ENCODE data around the gene DSC2.
"Not testable (repeated sequence)": the region's sequence is repeated elsewhere in the genome, so short reads cannot be mapped to it uniquely, and the experiment has no call there.

The DSC2 gene

DNA sequence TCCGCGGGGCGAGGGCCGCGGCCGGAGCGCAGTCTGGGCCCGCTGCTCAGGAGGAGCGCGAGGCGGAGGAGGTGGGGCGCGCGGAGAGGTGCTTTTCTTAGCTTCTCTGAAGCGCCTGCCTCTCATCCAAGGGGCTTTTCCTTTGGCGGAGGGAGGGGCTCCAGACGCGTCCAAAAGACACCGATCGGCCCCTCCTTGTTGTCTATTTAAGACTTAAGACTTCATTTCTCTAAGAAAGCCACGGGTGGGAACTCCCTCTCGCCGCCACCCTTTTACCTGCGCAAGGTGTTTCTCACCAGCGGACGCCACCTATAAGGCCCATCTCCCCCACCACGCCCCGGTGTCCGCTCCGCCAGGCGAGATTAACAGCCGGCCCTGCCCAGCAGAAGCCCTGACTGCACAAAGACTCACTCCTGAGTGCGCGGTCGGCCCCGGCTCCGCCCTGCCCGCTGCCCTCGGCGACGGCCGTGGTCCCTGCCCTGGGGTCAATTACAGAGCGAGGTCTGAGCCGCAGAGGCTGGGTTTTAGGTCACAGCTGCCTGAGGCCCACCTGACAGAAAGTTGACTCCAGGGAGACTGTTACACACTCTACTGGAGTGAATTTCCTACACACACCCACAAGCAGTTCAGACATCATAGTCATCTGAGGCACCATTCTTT is at the start of gene DSC2:
Gene DSC2 (minus strand): TSS at position 397 of the 660 bp plus-strand sequence. CDS start 450 bp downstream, outside the sequence.
- DNase-seq (ENCODE audit: low read depth in 2 of 2): no peak

DNA sequence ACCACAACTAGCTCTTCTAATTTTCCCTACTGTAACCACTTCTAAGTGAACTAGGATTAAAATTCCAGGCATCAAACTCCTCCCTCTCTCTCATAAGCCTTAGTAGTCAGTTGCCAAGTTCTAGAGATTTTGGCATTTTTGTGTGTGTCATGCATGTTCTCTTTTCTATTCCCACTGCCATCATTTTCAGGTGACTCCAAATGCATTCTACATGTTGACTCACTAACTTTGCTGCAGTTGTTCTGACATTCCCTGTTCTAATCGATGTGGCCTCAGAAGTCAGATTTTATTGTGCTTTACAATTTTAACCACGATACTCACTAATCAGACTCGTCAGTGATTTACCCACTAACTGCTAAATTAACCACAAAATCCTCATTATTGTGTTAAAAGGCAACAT is 47.1 kb upstream of the DSC2 start:
- no peak for DNase-seq (ENCODE audit: low read depth in 2 of 2)

DNA sequence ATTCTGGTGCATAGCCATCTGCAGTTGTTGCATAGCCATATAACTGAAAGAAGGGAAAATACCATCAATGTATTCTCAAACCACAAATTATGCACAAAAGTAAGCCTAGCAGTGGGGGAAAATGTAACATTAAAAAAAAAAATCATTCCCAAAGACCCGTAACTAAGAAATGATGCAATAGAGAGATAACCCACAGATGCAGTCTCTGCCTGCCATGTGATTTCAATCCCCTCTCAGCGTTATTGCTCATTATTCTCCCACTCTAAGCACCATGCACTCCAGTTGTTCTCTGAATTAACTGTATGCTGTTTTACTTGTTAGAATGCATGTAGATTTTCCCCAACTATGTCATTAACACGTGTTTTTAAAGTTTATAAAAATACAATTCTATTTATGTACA is 46.4 kb upstream of the DSC2 start:
- no peak for DNase-seq (ENCODE audit: low read depth in 2 of 2)

DNA sequence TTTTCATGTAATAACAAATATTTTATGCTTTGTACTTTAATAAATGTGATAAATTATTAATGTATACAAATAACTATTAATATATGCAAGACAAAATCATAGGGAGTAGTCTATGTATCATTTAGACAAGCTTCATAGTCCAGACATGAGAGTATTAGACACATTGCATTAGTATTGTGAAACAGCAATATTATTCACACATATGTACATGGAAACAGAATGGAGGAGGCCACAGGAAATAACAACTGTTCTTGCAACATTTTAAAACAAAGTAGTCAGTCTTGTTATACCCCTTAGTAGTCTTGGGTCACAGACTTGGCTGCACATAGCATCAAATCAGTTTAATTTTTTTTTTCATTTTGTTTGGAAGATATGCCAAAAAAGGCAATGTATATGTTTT is 44.6 kb upstream of the DSC2 start:
- DNase-seq (ENCODE audit: low read depth in 2 of 2): no peak

DNA sequence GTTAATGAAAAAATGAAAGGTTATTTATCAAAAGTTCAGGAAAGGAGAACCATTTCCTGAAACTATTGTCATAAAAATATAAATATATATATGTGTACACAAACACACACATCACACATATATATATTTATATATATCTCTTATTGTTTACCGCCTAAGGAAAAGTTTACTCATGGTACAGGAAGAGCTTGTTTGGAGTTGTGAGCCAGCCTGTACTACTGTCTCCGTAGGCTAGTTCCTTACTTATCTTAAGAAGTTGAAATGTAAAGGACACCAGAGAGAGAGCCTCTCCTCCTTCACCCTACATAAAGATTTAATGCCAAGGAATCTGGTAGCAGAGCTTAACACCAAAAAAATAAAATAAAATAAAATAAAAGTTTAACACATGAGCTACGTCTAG is 40.8 kb upstream of the DSC2 start:
- no peak for DNase-seq (ENCODE audit: low read depth in 2 of 2)

DNA sequence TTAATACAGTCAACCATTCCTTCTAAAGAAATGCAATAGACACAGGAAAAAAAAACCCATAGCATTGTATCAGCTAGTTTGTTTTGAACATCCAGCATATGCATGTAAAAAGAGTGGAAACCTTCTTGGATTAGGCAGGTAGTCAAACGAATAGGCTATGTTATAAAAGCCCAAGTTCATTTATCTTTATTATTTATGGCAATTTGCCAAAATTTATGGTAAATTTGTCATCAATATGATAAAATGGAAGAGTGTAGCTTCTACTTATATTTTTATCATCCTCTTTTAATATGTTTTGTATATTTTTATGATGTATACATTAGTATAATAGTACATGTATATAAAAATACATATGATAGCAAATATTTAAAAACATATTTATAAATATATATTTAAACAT is 36.5 kb upstream of the DSC2 start:
- no peak for DNase-seq (ENCODE audit: low read depth in 2 of 2)

DNA sequence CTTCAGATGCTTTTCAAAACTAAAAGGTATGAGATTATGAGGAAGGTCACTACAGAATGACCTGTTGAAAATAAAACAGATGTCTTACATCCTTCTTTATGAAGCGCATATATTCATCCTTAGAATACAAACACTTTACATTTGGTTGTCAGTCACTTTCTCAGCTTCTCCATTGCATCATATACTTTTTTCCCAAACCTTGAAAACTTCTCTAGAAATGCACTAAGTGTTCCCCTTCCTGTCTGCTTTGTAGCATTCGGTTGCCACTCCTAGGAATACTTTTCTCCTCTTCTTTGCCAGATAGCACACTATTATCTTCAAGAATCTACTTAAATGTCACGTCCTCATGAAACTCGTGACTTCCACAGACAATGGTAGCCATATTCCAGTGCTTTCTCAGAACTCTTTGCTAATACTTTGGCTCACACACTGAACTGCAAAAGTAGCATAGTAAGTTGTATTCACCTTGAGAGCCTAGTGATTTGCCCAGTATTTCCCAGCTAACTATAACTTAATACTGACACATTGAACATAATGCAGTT is 32.8 kb upstream of the DSC2 start:
- no peak for DNase-seq (ENCODE audit: low read depth in 2 of 2)

DNA sequence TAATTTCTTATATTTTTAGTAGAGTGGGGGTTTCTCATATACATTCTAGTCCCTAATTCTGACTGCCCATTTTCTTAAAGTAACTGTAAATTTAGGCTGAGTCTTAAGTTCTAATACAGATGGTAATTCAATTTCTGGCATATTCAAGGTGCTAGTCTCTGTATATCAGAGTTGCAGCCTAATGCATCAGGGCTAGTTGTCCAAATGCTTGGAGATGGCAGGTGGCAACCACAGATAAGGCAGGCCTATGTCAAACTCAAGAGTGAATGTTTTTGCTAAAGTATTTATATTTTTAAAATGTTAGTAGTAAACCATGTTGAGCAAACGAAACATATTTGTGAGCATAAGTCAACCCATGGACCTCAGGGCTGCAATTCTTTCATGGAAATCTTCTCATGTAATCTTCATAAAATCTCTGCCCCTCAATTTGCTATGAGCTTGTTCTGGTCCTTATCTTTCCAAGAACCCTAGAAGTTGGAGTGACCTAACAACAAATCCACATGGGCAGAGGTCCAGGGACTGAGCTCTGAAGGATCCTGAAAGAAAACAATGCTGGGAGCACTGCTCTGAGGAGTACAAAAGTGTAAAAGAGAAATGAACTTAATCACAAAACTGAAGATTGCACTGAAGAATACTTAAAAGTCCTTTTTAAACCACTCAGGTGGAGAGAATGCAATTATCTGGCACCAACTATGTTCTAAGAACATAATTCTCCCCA is 27.3 kb upstream of the DSC2 start:
- no peak for DNase-seq (ENCODE audit: low read depth in 2 of 2)

DNA sequence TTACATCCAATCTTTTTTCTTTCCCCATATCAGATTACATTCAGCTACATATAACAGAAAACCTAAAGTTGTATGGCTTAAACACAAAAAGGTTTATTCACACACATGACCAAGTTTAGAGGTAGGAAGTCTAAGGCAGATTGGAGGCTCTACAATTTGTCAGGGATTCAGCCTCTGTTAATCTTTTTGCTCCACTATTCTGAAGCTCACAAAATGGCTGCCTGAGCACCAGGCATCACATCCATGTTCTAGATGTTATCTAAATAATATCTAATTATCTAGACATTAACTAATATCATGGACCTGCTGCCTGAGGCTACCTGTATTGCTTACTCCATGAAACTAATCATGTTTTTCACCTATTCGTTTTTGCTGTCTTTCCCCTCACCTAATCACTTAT is 23.7 kb upstream of the DSC2 start:
- DNase-seq (ENCODE audit: low read depth in 2 of 2): no peak

DNA sequence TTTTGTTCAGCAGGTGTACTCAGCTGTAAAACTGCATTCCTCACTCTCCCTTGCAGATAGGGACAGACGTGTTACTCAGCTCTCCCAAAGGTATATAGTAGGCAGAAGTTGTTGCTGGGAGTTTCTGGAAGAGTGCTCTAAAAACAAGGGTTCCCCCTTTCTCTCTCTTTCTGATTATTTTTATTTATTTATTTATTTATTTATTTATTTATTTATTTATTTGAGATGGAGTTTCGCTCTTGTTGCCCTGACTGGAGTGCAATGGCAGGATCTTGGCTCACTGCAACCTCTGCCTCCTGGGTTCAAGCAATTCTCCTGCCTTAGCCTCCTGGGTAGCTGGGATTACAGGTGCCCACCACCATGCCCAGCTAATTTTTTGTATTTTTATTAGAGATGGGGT is 20.9 kb upstream of the DSC2 start:
- not testable (repeated sequence) for DNase-seq (ENCODE audit: low read depth in 2 of 2)

DNA sequence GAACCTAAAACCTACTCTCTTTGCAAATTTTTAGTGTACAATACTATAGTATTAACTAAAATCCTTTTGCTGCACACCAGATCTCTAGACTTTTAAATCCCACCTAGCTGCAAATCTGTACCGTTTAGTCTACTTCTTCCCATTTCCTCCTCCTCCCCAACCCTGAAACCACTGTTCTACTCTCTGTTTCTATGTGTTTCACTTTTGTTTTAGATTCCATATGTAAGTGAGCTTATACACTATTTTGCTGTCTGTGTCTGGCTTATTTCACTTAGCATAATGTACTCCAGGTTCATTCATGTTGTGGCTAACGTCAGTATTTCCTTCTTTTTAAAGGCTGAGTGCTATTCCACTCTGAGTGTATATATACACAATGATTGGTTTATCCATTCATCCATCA is 18.4 kb upstream of the DSC2 start:
- DNase-seq (ENCODE audit: low read depth in 2 of 2): no peak

DNA sequence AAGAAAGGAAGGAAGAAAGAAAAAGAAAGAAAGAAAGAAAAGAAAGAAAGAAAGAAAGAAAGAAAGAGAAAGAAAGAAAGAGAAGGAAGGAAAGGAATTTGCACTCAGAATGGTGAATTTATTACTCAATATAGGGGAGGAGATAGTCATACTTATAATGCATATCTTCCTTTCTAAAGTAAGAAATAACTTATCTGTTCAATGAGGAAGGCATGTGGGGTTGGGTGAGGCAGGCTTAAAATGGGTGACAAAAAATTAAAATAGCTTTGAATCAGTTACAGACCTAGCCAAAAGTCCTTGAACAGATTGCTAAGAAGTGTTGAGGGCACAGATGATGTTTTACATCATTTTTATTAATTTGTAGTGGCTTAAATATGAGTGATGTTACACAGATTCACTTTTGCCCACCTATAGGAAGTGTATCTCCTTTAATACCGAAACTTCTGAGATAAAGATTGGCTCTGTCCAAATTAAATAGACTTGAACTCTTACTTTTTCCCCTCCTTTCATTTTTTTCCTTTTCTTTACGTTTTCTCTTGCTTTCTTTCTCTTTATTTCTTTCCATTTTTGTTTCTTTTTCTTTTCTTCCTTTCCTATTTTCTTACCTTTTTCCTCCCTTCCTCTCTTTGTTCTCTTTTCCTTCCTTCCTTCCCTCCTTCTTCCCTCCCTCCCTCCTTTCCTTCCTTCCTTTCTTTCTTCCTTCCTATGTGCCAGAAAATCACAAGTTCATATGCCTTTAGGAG is 14.8 kb upstream of the DSC2 start:
- no peak for DNase-seq (ENCODE audit: low read depth in 2 of 2)

DNA sequence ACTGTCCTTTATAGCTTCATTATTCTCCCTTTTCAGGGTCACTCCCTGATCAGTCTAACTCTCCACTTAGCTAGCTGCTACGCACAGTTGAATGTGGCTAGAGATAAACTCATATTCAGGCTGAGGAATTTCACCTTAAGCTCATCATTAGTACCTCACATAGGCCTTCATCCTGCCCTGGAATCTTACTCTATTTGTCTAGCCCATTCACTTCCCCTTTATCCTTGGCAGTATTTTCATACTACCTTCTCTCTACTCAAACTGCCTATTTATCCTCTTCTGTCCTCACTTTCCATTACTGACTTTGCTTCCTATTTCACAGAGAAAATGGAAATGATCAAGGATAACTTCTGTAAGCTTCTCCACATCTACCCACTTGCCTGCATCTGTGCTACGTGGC is 10.6 kb upstream of the DSC2 start:
- DNase-seq (ENCODE audit: low read depth in 2 of 2): no peak

DNA sequence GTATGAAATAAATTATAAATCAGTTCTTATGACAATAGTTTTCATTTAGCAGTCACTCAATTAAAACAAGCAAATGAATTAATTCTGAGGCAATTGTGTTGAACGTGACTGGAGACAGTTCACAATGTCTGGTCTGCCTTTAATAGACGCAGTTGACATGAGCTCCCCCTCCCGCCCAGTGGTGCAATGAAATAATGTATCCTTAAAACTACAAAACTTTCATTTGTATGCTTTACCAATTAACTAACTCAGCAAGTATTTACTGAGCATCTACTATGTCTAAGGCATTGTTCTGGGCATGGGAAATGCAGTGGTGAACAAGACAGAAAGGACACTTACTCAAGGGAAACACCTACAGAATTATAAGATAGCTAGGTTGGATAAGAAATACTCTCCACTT is 3.5 kb upstream of the DSC2 start:
- DNase-seq (ENCODE audit: low read depth in 2 of 2): no peak

DNA sequence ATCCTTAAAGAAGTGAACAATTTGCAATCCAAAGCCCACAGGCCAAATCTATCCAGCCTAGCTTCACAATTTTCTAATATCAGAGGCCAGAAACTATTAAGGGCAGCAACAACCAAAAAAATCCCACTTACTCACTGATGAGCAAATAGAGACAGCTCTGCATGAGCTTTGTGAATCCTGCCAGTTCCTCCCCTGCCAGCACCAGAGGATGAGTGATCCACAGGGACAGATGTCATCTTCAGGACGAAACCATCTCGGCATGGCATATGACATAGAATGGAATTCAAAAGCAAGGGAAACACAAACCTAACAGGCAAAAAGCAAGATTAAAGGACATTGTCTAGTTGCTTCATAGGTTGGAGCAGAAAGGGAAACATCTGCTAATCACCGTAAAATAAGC is 2.2 kb upstream of the DSC2 start:
- DNase-seq (ENCODE audit: low read depth in 2 of 2): no peak

DNA sequence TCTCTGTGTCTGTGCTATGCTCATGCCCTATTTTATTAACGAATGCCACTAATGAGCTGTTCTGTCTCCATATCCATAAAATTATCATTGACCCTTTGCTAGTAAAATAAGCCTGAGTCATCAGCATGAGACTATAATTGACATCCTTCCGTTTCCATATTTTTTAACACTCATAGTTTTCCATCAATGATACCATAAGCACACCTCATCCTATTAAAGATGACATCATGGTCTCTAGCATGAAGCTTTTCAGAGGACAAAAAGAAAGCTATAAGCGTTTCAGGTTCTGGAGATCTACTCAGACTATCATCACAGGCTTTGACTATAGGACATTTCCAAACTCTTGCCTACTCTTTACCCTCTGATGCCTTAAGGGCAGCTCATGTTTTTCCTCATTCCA is 1.2 kb upstream of the DSC2 start:
- no peak for DNase-seq (ENCODE audit: low read depth in 2 of 2)

DNA sequence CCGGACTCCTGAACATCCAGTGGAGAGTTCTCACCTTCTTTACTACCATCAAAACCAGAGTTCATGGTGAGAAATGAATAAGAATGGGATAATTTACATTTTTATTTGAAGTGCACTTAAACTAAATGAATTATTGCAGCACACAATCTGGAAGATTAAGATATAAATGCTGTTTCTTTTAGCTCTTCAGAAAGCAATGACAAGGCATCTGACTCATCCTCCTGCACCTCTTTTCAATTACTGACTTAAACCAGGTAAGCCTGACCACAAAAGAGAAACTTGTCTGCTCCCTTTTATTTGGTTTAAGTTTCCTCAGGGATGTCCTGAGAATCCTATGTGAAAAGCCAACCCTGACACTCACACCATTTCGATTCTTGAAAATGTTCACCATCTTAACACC is 720 bp upstream of the DSC2 start:
- no peak for DNase-seq (ENCODE audit: low read depth in 2 of 2)

DNA sequence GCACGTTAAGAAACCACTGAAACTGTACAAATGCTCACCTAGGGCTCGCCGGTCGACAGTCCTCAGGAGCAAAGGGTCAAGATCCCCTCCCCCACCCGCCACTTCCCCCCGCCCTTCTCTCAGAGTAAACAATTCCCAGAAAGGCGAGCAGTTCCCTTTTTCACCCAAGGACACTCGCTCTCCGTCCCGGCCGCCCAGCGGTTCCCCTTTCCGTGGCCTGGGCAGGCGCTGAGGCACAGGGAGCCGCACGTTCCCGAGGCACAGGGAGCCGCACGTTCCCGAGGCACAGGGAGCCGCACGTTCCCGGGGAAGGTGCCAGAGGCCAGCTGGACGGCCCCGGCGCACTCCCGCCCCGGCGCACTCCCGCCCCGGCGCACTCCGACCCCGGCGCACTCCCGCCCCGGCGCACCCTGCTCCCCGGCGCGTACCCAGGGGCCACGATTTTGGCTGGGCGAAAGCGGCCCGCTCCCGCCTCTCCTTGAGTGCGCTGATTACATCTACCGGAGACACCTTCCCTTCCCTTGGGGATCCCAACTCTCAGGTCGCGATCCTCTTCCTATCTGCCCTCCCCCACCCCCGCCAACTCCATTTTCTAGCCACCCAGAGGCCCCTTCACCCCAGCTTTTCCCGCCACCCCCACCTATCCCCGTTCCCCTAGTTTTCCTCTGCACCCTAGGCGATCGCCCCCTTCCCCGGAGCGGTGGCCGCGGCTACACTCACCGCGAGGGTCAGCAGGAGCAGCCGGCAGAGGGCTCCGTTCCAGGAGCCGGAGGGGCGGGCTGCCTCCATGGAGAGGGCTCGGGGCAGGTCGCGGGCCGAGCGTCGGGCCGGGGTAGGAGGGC is 817 bp downstream of the DSC2 start:
- DNase-seq (ENCODE audit: low read depth in 2 of 2): no peak

DNA sequence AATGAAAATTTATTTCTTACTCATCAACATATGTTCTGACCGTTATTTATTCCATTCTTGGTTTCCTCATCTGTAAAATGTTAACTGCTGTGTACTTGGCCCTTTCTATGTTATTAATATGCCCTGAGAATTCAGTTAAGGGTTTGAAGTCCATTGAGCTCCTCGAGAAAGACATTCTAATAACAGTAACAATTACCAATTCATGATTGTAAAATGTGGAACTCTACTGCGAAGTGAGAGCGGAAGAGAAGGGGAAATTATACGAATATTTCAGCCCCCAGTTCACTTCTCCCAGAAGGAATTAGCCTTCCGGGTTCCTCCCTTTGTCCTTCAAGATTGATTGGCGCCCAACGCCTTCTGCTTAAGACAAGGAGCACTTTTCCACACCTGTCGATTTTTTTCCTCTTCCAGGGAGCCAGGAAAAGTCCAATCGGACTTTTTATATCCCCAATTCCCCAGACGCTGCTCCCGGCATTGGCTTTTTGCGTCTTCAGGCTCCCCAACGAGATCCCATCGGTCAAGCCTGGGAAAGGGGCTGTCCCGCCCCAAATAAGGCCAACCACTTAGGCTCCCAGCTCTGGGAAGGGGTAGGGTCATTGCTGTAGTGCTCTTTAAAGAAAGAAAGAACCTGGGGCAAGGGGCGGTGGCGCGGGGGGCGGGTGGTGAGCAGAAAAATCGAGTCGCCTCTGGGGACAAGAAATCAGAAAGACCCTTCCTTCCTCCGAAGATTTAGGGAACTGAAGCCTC is 1.6 kb downstream of the DSC2 start:
- no peak for DNase-seq (ENCODE audit: low read depth in 2 of 2)

DNA sequence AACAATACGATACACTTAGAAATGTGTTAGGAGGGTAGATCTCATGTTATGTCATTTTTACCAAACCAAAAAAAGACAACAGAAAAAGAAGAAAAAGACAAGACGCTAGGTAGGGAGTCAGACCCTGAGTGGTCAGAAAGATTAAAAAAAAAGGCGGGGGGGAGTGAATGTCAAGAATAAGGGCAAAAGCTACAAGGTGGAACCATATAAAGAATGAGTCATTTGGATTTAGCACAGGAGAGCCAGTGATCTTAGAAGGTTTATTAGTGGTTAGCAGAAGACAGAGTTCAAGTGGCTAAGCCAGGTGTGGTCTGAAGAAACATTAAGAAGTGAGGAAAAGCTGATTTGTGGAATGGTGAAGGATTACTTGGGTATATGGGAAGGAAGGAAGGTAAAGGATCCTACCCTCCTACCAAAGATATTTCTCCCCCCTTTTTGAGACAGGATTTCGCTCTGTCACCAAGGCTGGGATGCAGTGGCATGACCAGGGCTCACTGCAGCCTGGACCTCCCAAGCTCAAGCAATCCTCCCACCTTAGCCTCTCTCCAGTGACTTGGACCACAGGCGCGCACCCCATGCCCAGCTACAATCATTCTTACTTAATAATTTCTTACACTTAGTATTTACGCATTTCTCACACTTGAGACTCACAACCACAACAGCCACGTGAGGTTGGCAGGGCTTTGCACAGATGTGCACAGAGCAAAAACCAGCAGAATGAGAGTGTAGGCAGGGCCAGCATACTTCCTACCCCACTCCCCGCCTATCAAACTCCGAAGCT is 2.6 kb downstream of the DSC2 start:
- no peak for DNase-seq (ENCODE audit: low read depth in 2 of 2)
